KOPT-K1 (cell line): Measurements from ENCODE around the gene CHD9NB.
"Not testable (repeated sequence)": the region's sequence is repeated elsewhere in the genome, so short reads cannot be mapped to it uniquely, and the experiment has no call there.

ENCODE experiments used
- H3K27ac ChIP-seq: fragments of 200-600 bp; sonication (generic); 2 replicates; pipeline ENCODE4 v1.5.1; 2016; ENCODE audit warnings: antibody characterized with exemption, mild to moderate bottlenecking, low read depth, low read length; ENCODE audit not compliant: poor library complexity, severe bottlenecking
- H3K36me3 ChIP-seq: fragments of 200-600 bp; sonication (generic); 2 replicates; pipeline ENCODE4 v1.5.1; 2017; ENCODE audit warnings: antibody characterized with exemption, mild to moderate bottlenecking, low read length, moderate library complexity; ENCODE audit not compliant: insufficient read depth
- H3K9me3 ChIP-seq: fragments of 200-600 bp; sonication (generic); 2 replicates; pipeline ENCODE4 v1.5.1; 2017; ENCODE audit warnings: antibody characterized with exemption, low read length, mild to moderate bottlenecking; ENCODE audit not compliant: insufficient read depth, poor library complexity, severe bottlenecking

CHD9NB gene

GRCh38 chr16:53074296-53074695 lies 21.6 kb upstream of the CHD9NB start:
- H3K27ac ChIP-seq, H3K36me3 ChIP-seq: not testable (repeated sequence)
- H3K9me3 ChIP-seq, result peaks cover 30% of the 10 kb centered on the region

DNA sequence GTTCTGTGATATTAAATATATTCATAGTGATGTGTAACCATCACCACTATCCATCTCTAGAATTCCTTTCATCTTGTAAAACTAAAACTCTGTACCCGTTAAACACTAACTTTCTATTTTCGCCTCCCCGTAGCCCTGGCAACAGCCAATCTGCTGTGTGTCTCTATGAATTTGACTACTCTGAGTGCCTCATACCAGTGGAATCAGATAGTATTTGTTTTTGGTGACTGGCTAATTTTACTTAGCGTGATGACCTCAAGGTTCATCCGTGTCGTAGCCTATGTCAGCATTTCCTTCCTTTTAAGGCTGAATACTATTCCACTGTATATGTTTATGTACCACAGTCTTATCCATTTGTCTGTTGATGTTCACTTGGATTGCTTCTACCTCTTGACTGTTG lies 20.3 kb upstream of the CHD9NB start:
- Histone ChIP-seq H3K9me3 (peaks cover 30% of the 10 kb centered on the region), H3K27ac (no peak overlapping the region), H3K36me3 (peaks cover 3% of the 10 kb centered on the region; the same call in 1 of the 2 replicates)

DNA sequence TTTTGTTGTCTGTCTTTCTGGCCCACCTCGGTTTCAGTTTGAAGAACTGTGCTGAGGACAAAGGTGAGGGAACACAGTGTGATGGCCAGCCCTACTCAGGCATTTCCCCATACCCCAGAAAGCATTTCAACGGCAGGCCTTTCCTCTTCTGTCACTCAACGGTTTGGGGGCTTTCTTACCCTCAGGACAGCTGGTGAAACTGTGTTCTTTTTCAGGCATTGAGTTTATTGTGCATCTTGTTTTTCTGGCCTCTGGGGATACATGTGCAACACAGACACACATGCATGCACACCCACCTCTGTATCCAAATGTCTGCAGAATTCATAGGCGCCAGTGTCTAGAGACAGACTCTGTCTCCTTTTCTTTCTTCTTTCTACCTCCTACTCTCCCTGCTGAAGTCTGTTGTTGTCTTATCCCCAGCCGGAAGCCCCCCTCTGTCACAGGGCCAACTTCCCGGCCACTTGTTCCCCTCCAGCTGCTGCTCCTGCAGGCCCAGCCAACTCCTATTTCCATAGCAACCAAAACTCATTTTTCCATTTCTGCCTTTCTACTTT lies 19.1 kb upstream of the CHD9NB start:
- H3K27ac ChIP-seq, result no peak overlapping the region
- peaks cover 3% of the 10 kb centered on the region; the same call in 1 of the 2 replicates for H3K36me3 ChIP-seq
- peaks cover 30% of the 10 kb centered on the region for H3K9me3 ChIP-seq

- Histone ChIP-seq H3K36me3 (peaks cover 3% of the 10 kb centered on the region; the same call in 1 of the 2 replicates), H3K27ac (no peak overlapping the region), H3K9me3 (peaks cover 18% of the 10 kb centered on the region)
These were observed 17.1 kb upstream of the CHD9NB start for GRCh38 chr16:53069772-53070171.

DNA sequence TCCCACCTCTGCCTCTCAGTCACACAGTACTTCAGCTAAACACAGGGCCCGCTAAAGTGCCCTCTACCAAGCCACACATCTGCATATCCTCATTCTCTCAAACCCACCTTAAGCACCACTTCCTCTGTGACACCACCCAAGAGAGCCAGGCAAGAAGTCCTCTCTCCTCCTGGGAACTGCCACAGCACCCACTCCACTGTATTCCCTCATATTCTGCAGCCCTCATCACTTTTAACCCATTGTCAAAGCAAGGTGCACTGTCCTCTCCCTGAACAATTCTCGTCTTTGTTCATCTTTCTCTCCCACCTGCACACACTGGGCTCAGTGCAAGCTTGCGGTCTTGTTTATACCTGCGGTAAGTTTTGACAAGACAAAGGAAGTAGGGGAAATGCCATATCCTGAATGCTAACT lies 15.7 kb upstream of the CHD9NB start:
- peaks cover 3% of the 10 kb centered on the region; the same call in 1 of the 2 replicates for H3K36me3 ChIP-seq
- H3K27ac ChIP-seq, result peak overlapping the region; percentile 28
- H3K9me3 ChIP-seq, result peaks cover 4% of the 10 kb centered on the region

- H3K27ac ChIP-seq, result no peak overlapping the region
- no peaks in the 10 kb centered on the region for H3K9me3 ChIP-seq
- no peaks in the 10 kb centered on the region for H3K36me3 ChIP-seq
These were observed 15.0 kb upstream of the CHD9NB start for GRCh38 chr16:53067675-53068074.

DNA sequence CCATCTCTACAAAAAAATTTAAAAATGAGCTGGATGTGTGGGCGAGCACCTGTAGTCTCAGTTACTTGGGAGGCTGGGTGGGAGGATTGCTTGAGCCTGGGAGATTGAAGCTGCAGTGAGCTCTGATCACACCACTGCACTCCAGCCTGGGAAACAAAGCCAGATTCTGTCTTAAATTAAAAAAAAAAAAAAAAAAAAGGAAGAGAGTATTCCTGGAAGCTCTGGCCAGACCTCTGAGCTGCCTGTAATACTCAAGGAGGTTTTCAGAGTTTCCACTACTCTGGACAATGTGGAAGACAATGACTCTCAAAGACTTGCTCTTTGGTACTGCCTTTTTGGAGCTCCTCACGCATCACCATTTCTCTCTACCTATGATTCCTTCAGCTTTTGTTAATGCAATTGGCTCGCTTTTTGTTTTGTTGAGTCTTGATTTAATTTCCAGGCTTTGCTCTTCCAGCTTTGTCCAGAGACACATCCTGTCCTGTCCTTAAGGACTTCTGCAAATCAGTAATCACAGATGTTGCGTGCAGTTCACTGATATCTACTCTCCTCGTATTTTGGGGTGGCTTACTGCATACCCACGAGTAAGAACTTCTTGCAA lies 12.9 kb upstream of the CHD9NB start:
- no peaks in the 10 kb centered on the region for H3K9me3 ChIP-seq
- no peak overlapping the region for H3K27ac ChIP-seq
- 0 out of 2 replicates have a peak, but pooled peaks cover 3% of the 10 kb centered on the region for H3K36me3 ChIP-seq

GRCh38 chr16:53064081-53064578 lies 11.4 kb upstream of the CHD9NB start:
- Histone ChIP-seq H3K9me3 (no peaks in the 10 kb centered on the region), H3K36me3 (0 out of 2 replicates have a peak, but pooled peaks cover 6% of the 10 kb centered on the region), H3K27ac (no peak overlapping the region)

- H3K9me3 ChIP-seq, result no peaks in the 10 kb centered on the region
- 0 out of 2 replicates have a peak, but pooled peaks cover 6% of the 10 kb centered on the region for H3K36me3 ChIP-seq
- H3K27ac ChIP-seq, result no peak overlapping the region
These were observed 9.0 kb upstream of the CHD9NB start for GRCh38 chr16:53061701-53062159.

DNA sequence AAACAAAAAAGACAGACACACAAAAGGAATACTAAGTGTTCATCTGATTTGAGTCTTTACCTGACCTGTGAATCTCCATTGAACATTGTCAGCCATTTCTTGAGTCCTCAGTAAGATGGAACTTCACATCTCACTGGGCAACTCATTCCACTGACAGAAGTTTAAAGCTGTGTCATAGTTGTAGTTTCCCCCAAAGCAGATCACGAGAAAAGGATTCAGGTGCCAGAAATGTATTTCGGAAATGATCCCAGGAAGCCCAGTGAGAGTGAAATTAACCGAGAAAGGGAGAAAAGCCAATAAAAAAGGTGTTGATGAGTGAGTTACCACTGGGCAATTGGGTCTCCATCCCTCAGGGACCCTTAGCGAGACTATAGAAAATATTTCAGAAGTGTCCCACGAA lies 8.6 kb upstream of the CHD9NB start:
- Histone ChIP-seq H3K36me3 (0 out of 2 replicates have a peak, but pooled peaks cover 6% of the 10 kb centered on the region), H3K9me3 (no peaks in the 10 kb centered on the region), H3K27ac (no peak overlapping the region)

DNA sequence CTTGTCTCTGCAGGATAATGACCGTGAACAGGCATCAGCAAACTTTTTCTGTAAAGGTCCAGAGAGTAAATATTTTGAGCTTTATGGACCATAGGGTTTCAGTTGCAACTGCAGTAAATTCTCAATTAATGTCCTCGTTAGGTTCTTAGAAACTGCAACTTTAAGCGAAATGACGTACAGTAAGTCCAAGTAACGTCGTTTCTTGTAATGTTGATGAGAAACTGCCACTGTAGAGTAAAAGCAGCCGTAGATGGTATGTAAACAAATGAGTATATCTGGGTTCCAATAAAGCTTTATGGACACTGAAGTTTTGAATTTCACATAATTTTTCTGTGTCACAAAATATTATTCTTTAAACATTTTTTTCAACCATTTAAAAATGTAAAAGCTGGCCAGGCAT lies 7.0 kb upstream of the CHD9NB start:
- Histone ChIP-seq H3K36me3 (0 out of 2 replicates have a peak, but pooled peaks cover 6% of the 10 kb centered on the region), H3K9me3 (no peaks in the 10 kb centered on the region), H3K27ac (no peak overlapping the region)

- H3K36me3 ChIP-seq, result 0 out of 2 replicates have a peak, but pooled peaks cover 6% of the 10 kb centered on the region
- no peaks in the 10 kb centered on the region for H3K9me3 ChIP-seq
- no peak overlapping the region for H3K27ac ChIP-seq
These were observed 6.2 kb upstream of the CHD9NB start for GRCh38 chr16:53058882-53059281.

GRCh38 chr16:53058441-53058840 lies 5.7 kb upstream of the CHD9NB start:
- Histone ChIP-seq H3K36me3 (0 out of 2 replicates have a peak, but pooled peaks cover 6% of the 10 kb centered on the region), H3K27ac (no peak overlapping the region), H3K9me3 (no peaks in the 10 kb centered on the region)

- Histone ChIP-seq H3K27ac (no peak overlapping the region), H3K9me3 (no peaks in the 10 kb centered on the region), H3K36me3 (0 out of 2 replicates have a peak, but pooled peaks cover 6% of the 10 kb centered on the region)
These were observed 5.0 kb upstream of the CHD9NB start for GRCh38 chr16:53057658-53058057.

DNA sequence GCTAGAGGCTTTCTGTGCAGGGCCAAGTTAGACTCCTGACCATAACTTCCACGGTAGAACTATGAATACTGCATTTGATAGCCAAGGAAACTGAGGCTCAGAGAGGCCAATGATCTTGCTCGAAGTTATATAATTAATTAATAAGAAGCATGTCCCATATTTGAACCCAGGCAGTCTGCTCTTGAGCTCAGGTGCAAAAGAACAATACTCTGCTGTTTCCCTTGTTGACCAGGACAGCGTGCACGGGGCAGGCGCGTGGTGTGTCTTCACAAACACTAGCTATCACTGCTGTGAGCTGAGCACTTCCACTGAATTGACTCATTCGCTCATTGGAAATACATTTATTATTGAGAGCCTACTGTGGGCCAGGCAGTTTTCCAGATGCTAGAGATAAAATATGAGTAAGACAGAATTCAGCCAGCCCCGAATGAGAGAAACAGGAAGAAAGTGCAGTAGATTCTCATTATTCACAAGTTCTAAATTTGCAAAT lies 3.7 kb upstream of the CHD9NB start:
- no peaks in the 10 kb centered on the region for H3K9me3 ChIP-seq
- H3K36me3 ChIP-seq, result 0 out of 2 replicates have a peak, but pooled peaks cover 6% of the 10 kb centered on the region
- H3K27ac ChIP-seq, result no peak overlapping the region
